Measurements from ENCODE around the gene WFS1. TPM values are rescaled to one million over a fixed set of nuclear protein-coding genes. Genes with fewer than 3 reads are reported as not detected.
A peak's percentile ranks its signal among the peaks of the same experiment; 100 is the strongest.

WFS1 gene
- total and polyA plus RNA-seq, 2 of the 4 experiments (the other 2 are of a cell fraction), result 9.7 to 42.4 TPM

DNA sequence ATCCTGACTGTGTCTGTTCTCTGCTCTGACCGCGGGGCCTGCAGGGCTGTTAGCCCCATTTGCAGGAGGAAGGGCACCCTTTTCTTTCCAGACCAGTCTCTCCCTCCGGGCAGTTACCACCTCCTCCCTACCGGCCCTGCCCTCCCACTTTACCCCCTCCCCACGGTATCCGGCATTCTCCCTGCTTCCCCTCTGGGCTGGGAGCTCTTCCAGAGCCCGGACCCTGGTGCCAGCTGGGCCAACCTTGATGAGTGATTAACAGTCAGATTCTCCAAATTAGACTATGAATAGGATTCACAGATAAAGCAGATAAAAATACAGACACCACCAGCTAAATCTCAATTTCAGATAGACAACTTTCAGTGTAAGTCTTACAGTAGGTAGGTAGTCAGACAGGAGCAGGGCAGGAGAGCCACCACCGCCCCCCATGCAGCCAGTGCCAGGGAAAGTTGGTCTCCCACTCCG is 23.4 kb upstream of the WFS1 start:
- dilution Hi-C loops (cut with HindIII; ENCODE audit: low sequenced_read_pairs, unreplicated experiment) (no loop called here), in situ Hi-C loops (cut with MboI; ENCODE audit: low sequenced_read_pairs) (no loop called here), intact Hi-C loops (cut with micrococcal nuclease) (no loop called here)
- BruUV-seq (replicated peaks), result no TSS peak
- H2BK5ac ChIP-seq (ENCODE audit: low read depth, low read length, poor library complexity, severe bottlenecking), result no peak overlapping the region
- CTCF ChIA-PET, result interaction anchor here (0.9 kb wide), 1 partner anchor 81 kb away, joined by 4 read pairs; no protein-coding TSS in a partner anchor
- no peak overlapping the region for H3K4ac ChIP-seq (ENCODE audit: low read depth, low read length)
- H4K20me1 ChIP-seq (ENCODE audit: insufficient read depth, low read length), result no peaks in the 10 kb centered on the region
- no peak overlapping the region for H2BK15ac ChIP-seq (ENCODE audit: low read depth, low read length)
- no peak overlapping the region for H3K23ac ChIP-seq (ENCODE audit: low read depth, low read length)
- no peak overlapping the region for H2AK9ac ChIP-seq (replicated peaks; ENCODE audit: low read depth, low read length, poor library complexity)
- H3K27ac ChIP-seq (ENCODE audit: insufficient read depth, low read length), result no peak overlapping the region
- no peak overlapping the region for H3K14ac ChIP-seq (replicated peaks; ENCODE audit: low read depth, low read length)
- no peak overlapping the region for H2AK5ac ChIP-seq (ENCODE audit: low read depth, low read length)
- peaks cover 28% of the 10 kb centered on the region for H3K27me3 ChIP-seq (ENCODE audit: control insufficient read depth, insufficient read depth, low read length)
- H4K91ac ChIP-seq (ENCODE audit: insufficient read depth, low read depth, low read length), result no peak overlapping the region
- ATAC-seq (ENCODE audit: low read depth) (no peak), DNase-seq (no peak)
- H2BK20ac ChIP-seq (ENCODE audit: low read depth, low read length), result no peak overlapping the region
- no peaks in the 10 kb centered on the region for H3K4me1 ChIP-seq (ENCODE audit: control insufficient read depth, insufficient read depth, low read length)
- peaks cover 7% of the 10 kb centered on the region for H3K9me3 ChIP-seq (ENCODE audit: control insufficient read depth, insufficient read depth, low read length)
- H4K8ac ChIP-seq (ENCODE audit: low read depth in 2 of 2, low read length in 2 of 2), result no peak overlapping the region
- no peak overlapping the region for H3K4me2 ChIP-seq (ENCODE audit: low read depth, low read length)
- H3K36me3 ChIP-seq (ENCODE audit: control insufficient read depth, insufficient read depth, low read length), result no peaks in the 10 kb centered on the region
- H2BK120ac ChIP-seq (ENCODE audit: low read depth, low read length), result no peak overlapping the region
- POLR2A ChIA-PET (ENCODE audit: unreplicated experiment), result no interaction called here
- H3K56ac ChIP-seq (ENCODE audit: extremely low read depth, insufficient read depth, low read length), result no peak overlapping the region
- WGBS, 2 experiments (ENCODE audit: extremely low coverage in 2 of 2, insufficient read length in 1 of 2), result 41% methylated on average over 5 of the region's 9 CpGs; no CpG with 5 or more reads in 1 of the 2 experiments
- no peak overlapping the region for H3K9ac ChIP-seq (ENCODE audit: low read depth, low read length)
- H3K79me1 ChIP-seq (ENCODE audit: low read depth in 1 of 2, low read length in 2 of 2), result no peaks in the 10 kb centered on the region
- H3K4me3 ChIP-seq (ENCODE audit: insufficient read depth, low read depth, low read length), result no peak overlapping the region
- peak overlapping the region; percentile 47 for H2AFZ ChIP-seq (replicated peaks; ENCODE audit: low read length, poor library complexity)
- no peaks in the 10 kb centered on the region for H3K9me1 ChIP-seq (ENCODE audit: insufficient read depth, low read length)
- no peak overlapping the region for H3K18ac ChIP-seq (ENCODE audit: low read depth, low read length)
- H4K5ac ChIP-seq (ENCODE audit: low read depth, low read length), result no peak overlapping the region
- TF ChIP-seq CHD1 (IDR thresholded peaks at IDR 0.05; ENCODE audit: low read depth, low read length) (no peak), BHLHE40 (IDR thresholded peaks at IDR 0.05; ENCODE audit: low read depth, low read length) (no peak), NFE2L2 (IDR thresholded peaks at IDR 0.05; ENCODE audit: low read depth, low read length) (no peak), CEBPB (IDR thresholded peaks at IDR 0.05; ENCODE audit: low read depth, low read length) (no peak)
- TF ChIP-seq, protein P1, sequence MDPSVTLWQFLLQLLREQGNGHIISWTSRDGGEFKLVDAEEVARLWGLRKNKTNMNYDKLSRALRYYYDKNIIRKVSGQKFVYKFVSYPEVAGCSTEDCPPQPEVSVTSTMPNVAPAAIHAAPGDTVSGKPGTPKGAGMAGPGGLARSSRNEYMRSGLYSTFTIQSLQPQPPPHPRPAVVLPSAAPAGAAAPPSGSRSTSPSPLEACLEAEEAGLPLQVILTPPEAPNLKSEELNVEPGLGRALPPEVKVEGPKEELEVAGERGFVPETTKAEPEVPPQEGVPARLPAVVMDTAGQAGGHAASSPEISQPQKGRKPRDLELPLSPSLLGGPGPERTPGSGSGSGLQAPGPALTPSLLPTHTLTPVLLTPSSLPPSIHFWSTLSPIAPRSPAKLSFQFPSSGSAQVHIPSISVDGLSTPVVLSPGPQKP (IDR thresholded peaks at IDR 0.05; ENCODE audit: borderline replicate concordance, low read depth, low read length), result no peak

All from IMR-90 (cell line).